HG02973 (cell line): ENCODE data around the gene UBE3B.

Source experiments
- ATAC-seq: cut with Tn5 transposase; IDR thresholded peaks from one replicate; pipeline ENCODE4 v1.9.1; 2021; ENCODE audit warnings: moderate library complexity; ENCODE audit not compliant: unreplicated experiment

Gene UBE3B

DNA sequence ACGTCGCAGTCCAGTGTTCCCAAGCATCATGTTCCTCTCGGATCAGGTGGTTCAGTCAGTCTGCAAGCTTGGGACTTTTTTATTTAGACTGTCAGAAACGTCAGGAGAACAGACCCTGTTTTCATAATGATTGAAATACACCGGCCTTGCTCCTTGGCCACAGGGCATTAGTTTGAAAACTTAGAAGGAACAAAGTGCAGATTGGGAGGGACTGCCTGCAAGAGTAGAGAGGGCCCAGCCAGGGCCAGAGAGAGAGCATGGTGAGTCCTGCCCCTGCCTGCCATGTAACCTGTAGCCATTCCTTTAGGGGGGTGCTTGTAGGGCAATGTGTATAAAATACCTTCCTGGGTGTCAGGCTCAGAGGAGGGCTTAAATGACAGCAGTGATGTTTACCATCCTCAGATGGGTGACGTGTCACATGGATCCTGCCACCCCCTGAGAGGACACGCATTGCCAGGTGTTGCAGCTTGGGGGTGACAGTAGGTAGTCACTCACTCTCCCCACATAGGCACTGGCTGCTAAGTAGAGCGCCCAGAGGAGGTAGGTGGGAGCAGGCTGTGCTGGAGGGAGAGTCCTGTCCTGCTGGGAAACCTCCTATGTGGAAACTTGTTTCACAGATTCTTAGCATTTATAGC lies 50.2 kb downstream of the UBE3B start:
- no peak for ATAC-seq

DNA sequence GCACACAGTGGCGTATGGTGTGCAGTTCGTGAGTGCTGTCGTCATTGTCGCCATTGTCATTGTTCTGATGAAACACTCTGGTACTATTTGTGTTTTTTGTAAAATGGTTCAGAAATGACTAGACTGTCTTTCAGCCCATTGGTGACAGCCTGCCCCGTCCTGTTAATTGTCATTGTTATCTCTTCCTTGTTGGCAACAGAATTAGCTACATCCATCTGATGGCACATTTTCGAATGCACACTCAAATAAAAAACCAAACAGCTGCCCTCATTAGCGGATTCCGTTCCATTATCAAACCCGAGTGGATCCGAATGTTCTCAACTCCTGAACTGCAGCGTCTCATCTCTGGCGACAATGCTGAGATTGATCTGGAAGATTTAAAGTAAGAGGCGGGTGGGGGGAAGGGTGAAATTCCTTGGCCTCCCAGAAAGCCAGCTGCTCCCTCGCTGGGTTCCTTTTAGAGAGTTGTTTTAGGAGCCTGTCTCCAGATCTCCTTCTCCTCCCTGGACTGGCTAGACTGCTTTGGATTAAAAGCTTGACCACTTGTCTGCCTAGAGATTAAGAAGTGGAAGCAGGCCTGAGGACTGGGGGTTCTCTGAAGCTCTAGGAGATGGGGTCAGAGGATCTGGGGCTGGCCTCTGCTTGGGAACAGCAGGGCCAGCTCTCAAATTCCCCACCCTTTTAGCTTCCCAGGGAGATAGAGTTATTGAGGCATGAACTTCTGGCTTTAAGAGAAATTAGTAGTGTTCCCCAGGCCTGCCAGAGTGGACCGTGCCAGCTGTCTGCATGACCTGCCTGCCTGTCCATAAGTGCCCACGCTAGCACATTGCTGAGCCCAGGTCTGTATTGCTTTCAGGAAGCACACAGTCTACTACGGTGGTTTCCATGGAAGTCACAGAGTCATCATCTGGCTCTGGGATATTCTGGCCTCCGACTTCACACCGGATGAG lies 52.5 kb downstream of the UBE3B start:
- ATAC-seq: no peak

DNA sequence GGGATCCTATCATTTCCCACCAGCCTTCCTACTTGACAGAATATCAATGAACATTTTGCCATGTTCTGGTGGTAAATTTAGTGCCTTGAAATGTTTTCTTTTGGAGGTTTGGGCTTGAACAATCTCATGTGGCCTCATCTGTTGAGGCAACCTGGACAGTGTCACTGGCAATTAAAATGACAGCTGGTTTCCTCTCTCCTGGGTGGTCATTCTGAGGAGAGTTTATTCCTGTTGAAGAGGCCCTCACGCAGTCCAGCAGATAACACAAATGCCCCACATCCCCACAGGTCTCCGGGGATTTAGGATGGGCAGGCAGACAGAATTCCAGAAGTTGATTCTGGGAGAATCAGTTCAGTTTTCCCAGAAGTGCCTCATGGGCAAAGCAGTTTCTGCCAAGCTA lies 54.0 kb downstream of the UBE3B start:
- no peak for ATAC-seq

DNA sequence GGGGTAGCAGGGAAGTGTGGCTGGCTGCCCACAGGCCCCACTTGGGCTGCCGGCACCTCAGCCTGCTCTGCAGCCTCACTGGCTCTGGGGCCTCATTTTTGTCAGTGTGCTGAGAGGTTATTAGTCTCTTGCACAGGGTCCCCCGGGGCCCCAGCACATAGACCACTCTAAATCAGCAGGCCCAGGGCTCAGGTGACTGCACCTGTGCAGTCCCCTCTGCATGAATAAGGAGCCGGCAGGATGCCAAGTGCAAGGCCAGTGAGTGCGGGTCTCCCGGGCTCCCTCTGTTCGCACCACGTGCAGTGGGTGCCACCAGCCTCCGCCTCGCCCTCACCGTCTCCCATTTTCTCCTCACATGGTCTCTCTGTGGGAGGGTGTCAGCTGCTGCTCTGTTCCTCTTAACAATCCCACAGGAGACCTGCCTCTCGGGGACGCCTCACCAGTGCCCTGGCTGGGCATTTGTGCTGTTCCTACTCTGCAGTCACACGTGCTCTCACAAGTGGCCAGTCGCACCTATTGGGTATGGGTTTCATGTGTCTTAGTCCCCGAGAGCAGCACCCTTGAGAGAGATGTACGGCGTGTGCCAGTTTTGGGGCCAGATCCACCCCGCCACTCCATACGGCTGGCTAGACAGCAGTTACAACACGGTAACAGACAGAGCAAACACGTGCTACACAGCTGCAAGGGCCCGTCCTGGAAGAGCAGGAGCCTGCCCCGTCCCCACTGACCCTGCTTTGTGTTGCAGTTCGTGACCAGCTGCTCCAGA lies 55.5 kb downstream of the UBE3B start:
- ATAC-seq: no peak

DNA sequence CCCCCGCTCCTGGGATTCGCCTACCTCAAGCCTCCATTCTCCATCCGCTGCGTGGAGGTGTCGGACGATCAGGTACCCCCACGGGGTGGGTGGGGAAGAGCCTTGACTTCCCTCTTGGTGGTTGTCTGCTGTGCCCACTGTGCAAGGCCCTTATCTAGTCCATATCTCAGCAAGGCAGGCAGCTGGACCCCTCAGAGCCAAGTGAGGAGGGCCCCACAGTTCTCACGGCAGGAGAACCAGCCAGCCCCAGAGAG lies 56.0 kb downstream of the UBE3B start:
- ATAC-seq: no peak

DNA sequence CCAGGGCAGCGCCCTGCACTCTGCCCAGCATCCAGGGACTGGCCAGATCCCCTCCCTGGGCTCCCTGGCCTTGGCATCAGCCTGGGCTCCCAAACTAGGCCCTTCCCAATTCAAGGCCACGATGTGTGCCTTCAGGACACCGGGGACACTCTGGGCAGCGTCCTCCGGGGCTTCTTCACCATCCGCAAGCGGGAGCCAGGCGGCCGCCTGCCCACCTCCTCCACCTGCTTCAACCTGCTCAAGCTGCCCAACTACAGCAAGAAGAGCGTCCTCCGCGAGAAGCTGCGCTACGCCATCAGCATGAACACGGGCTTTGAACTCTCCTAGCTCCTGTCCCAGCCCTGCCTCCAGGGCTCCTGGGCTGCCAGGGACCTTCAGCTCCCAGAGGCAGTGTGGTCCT lies 57.0 kb downstream of the UBE3B start:
- no peak for ATAC-seq

DNA sequence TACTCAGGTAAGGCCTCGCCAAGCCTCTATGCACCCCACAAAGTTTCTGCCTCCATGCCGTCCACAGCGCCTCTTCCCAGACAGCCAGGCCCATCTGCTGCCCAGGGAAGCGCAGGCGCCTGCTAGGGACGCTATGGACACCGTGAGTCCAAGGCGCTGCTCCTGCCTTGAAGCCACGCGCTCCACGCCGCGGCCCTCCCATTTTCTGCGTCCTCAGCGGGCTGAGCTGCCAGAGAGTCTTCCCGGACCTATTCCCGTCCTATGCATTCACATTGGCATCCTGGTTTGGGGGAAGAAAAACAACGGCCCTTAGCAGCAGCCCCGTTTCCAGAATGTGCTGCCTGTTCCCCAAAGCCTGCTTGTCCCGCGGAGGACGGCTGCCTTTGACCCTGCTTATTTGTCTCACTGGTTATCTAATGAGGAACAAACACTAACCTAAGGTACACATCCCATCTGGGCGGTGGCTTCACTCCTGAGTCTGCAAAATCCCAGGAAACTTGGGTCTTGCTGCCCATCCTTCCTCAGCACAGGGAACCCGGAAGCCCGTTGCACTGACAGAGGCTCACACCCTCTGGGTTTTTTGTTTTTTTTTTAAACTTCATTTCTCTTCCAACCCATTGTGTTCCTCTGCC lies 57.9 kb downstream of the UBE3B start:
- no peak for ATAC-seq

DNA sequence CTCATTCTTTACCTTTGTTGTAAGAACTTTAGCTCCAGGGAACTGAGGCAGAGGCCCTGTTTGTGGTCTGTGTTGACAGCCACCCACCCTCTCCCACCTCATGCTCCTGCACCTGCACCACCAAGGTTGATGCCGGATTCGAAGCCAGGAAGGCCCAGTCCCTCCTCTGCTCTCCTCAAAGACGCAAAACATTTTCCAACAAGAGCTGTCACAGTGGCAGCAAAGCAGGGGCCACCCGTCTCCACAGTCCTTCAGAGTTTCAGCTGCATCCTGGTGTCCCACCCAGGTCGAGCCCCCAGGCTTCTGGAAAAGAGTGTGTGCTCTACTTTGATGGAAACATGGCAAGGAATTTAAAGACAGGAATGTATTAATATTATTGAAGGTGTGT lies 58.4 kb downstream of the UBE3B start:
- ATAC-seq: no peak

DNA sequence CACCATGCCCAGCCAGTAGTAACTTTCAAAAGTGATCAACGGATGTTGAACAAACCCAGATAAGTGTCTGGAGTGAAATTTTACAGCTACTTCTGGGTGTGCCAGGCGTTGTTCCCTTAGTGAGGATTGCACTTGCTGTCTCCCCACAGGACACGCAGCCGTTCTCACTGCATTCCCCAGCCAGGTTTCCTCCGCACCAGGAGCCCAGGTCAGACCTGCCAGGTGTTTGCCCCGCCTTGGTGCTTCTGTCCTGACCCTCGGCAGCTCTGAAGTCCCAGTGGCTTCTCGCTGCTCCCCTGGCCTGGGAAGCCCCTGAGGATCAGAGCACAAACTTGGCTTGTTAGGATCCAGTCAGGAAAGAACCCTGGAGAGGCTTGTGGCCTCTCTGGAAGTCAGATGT lies 59.7 kb downstream of the UBE3B start:
- no peak for ATAC-seq

DNA sequence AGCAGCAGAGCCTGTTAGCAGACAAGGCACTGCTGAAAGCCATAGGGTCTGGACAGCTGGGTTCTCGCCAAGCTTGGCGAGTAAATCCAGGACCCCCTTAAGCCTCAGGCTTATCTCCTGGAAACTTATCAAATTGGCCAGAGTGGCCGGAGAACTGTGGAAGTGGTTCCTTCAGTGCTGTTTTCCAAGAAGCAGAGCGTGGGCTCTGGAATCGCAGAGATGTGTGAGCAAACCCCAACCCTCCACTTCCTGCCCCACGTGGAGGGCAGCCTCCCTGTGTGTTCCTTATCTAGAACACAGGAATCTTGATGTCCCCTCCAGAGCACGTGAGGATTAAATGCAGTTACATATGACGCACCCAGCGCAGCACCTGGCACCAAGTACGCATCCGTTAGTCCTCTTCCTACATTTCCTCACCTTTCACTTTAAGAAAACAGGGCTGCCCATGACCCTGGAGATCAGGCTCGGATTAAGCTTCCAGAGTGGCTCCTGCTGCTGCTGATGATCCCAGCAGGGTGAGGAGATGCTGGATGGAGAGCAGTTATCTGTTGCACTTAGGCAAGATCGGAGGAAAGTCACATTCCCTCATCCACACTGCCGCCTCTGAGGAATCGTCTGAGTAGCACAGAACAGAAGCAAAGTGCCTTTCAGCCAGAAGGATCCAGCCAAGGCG lies 60.9 kb downstream of the UBE3B start:
- no peak for ATAC-seq

DNA sequence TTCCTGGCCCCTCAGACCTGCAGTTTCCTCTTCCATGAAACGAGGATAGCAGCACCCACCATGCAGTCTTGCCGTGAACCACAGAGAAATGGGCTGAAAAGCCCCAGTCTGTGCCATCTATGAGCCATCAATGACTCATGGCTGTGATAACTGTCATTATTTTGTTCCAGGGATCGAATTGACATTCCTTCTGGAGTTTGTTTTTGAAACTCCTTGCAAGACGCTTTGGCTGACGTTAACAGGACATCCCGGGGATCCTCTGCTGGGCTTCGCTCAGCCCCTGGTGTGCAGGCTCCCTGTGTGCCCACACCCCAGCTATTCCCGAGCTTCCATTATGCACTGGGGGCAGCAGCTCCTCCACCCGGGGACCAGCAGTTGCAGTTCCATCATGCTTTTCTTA lies 62.1 kb downstream of the UBE3B start:
- ATAC-seq: no peak

DNA sequence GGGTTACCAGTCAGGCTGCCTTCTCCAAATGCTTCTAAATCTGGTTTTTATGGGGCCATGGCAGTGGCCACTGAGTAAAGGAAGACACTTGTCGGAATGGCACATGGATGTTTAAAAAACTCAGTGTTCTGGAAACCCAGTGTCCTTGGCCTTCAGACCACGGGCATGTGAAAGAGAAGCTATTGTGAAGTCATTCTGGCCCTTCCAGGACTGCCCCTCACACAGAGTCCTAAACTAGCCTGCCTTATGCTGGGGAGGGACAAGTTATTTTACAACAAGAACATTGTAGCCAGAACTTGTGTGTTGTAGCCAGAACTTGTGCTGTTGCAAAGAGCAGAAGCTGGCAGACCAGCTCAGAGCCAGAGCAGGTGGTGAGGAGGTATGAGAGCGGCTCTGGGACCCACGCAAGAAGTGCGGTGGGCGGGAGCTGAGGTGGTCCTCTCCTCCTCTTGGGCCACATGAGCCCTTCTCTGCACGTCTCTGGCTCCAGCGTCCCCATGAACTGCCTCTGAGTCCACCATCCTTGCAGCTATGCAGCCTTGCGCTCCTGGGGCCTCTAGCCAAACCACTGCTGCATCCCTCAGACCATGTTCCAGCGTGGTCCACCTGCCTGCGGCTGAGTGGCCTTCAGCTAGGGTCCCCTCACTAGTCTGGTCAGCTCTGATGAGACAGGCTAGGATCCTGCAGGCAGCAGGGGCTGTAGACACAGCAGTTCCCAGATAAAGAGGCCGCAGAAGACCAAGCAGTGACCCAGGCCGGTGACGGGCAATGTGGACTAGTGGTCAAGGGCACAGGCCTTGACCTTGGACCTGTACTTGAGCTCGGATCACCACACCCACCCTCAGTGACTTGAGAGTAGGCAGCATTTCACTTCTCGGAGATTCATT lies 63.3 kb downstream of the UBE3B start:
- no peak for ATAC-seq

DNA sequence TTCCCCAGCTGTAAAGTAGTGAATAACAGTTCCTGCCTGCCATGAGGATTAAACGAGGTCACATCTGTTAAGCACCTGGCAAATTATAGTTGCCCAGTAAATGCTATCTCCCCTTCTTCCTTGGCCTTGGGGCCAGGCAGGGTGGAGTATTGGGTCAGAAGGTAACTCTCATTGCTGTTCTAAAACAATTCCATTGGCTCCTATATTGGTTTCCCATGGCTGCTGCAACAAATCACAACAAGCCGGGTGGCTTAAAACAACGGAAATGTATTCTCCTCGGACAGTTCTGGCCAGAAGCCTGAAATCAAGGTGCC lies 63.9 kb downstream of the UBE3B start:
- ATAC-seq: no peak

DNA sequence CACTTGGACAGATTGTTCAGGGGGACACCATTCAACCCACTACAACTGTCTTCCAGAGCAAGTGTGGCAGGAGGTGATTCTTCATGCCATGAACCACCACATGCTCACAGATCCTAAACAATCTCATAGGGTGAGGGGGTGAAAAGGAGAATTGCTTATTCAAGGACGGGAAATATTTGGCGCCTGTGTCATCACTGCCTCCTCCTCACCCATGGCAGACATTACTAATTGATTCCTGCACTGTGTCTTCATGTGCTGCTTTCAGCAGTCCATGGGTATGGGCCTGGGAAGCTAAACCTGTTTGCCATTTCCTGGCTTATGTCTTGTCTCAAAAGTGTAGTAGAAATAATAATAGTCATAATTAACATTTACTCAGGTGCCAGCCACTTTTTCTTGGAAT lies 64.6 kb downstream of the UBE3B start:
- ATAC-seq: no peak

DNA sequence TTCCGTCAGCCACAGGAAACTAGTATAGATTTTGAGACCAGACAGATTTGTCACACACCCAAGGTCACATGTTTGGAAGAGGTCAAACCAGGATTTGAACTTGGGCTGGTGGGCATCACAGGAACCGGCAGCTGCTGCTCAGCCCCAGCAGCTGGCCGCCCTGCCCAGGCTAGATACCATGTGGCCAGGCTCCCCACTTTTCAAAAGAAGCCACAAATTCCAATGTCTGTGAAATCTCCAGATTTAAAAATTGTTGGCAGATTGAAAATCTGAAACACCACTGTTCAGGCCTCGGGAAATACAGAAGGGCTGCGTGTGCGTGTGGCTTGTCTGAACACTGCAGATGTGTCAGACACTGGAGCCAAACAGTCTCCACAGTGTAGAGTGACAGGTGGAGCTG lies 65.4 kb downstream of the UBE3B start:
- ATAC-seq: no peak

DNA sequence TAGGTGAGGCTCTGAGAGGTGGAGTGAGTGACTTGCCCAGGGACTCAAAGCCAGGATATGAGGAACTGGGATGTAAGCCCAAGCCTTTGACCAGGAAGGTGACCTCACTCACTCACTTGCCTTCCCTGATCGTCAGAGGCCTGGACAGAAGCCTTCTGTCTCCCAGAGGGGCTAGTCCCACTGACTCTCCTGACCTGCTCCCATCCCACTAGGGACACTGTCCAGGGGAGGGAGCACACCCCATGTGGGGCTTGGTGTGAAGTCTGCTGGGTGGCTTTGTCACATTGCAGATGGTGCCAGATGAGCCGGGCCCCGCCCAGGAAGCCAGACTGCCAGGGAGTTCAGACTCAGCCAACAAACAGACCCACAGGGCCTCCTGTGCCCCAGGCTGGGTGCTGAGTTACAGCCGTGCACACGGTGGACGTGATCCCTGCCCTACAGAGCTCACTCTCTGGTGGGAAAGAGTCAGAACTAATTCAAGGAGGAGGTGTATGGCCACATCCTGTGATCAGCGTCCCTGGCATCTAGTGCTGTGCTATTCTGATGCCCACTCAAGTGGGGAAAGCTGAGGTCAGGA lies 67.6 kb downstream of the UBE3B start:
- no peak for ATAC-seq

DNA sequence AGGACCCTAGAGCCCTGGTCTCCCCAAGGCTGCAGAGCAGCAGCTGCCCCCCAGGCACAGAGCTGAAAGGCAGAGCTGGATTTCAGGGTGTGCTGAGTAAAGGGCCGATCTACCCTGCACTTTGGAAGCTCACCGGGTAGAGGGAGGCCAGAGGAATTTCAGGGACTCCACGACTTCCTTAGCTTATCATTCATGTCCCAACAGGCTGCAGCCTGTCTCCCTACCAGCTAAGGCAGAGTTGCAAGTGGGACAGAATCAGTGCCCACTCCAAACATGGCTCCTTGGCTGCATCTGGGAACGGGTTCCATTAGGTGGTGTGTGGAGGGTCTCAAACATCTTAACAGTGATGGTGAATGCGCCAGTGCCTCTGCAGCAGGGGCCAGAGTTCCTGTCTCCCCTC lies 68.4 kb downstream of the UBE3B start:
- no peak for ATAC-seq

DNA sequence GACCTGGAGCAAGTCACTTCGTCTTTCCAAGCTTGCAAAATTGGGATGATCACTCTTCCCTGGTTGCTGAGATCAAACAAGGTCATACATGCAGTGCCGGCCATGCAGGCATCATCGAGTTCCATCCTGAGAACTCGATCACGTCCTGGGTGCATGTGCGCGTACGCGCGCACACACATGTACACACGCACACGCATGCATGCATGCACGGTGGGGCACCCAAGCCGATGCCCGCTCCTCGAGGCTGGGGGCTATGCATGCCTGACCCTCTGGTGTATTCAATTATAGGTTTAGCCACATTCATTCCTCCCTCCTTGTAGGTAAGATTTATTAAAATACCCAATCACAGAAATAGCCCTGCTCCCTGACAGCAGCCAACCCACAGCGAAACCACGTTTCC lies 69.9 kb downstream of the UBE3B start:
- no peak for ATAC-seq

DNA sequence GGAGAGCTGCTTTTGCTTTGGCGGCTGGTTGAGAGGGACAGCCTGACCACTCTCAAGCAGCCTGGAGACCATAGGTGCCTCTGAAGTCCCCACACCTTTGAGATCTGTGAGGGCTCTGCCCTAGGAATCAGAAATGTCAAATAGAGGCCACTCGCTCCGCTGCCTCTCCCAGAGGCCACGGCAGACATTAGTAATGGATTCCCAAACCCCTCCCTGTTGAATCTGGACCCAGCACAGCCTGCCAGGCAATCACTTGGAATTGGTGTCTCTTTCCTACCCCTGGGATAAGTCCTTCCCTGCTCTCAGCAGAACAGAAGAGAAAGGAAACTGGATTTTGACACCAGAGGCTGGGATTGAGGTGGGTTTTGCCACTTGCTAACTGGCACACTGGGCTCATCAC lies 70.8 kb downstream of the UBE3B start:
- ATAC-seq: no peak
